Ovary (tissue), 9 donors: ENCODE results near the gene MAP6. TPM values are rescaled to one million over a fixed set of nuclear protein-coding genes. Genes with fewer than 3 reads are reported as not detected.

Experiments
- DNase-seq, 5 donors: peaks; one replicate each; pipeline ENCODE4 v3.0.0-alpha.2; 2019 to 2020
- H3K27ac ChIP-seq, 2 donors: fragments of 200-600 bp; one replicate each; pipeline versions ENCODE4 v1.5.1 to v1.8.0; 2019 to 2022
- H3K27me3 ChIP-seq: fragments of 200-600 bp; one replicate; pipeline ENCODE4 v1.8.0; 2022
- H3K36me3 ChIP-seq: fragments of 200-600 bp; sonication (generic); one replicate; pipeline ENCODE4 v1.5.1; 2019
- H3K4me1 ChIP-seq: one replicate; pipeline ENCODE4 v1.8.1; 2013; ENCODE audit warnings: mild to moderate bottlenecking, moderate library complexity; ENCODE audit not compliant: insufficient read depth
- H3K4me3 ChIP-seq: fragments of 200-600 bp; sonication (generic); one replicate; pipeline ENCODE4 v1.5.1; 2017
- H3K9me3 ChIP-seq, 2 donors: fragments of 200-600 bp in 1 of 2; sonication (generic) in 1 of 2; one replicate each; pipeline versions ENCODE4 v1.5.1 to v1.8.1; 2013 to 2019; ENCODE audit warnings: mild to moderate bottlenecking in 1 of 2, moderate library complexity in 1 of 2
- EP300 ChIP-seq: sonication (generic); formaldehyde crosslinking; IDR thresholded peaks from one replicate; pipeline ENCODE4 v1.6.1; 2017; ENCODE audit warnings: antibody characterized with exemption
- POLR2A ChIP-seq: fragments of 450-650 bp; IDR thresholded peaks from one replicate; pipeline ENCODE4 v1.6.1; 2017; ENCODE audit warnings: antibody characterized with exemption, mild to moderate bottlenecking, moderate library complexity
- WGBS, 3 donors: extraction: QIAGEN DNeasy Blood & Tissue Kit in 1 of 3; methylation state at CpG; one replicate each; pipeline versions ENCODE4 v1.1.5 to v1.1.7; 2013 to 2017; 5-methylcytosine and 5-hydroxymethylcytosine counted together
- intact Hi-C, 4 donors: fragments of 100-400 bp; cut with DNase I; formaldehyde crosslinking; loops; one replicate each; pipeline versions ENCODE4 v1.11.0 to v1.15.1; 2022 to 2023
- polyA plus RNA-seq, 2 donors: library from polyadenylated mRNA; stranded (reverse); fragments of 200-250 nt in 1 of 2; fragments of 350-450 nt in 1 of 2; fragmentation: Illumina TruSeq in 1 of 2; extraction: RNeasy Lipid Tissue Mini Kit (QIAGEN cat#74804) in 1 of 2; gene quantifications; one replicate each; pipeline ENCODE4 v1.2.3, GENCODE V29; 2013 to 2014
- total RNA-seq, 7 donors: library from RNA; depleted of rRNA in 2 of 7; stranded (reverse); fragments of >200 nt in 2 of 7; fragmentation: NEBNext Ultra II Directional in 3 of 7; extraction: Animal tissue kit (Norgen Biotek cat#: 25700) in 3 of 7; gene quantifications; one replicate each; pipeline versions ENCODE4 v1.1.0 to v1.2.4, GENCODE V29; 2016 to 2023
- TF ChIP-seq, protein P1 (sequence below), 3 donors: fragments of 450-650 bp in 2 of 3; fragments of 200-600 bp in 1 of 3; IDR thresholded peaks; one replicate each; pipeline versions ENCODE4 v1.5.1 to v1.8.0; 2016 to 2022; ENCODE audit warnings: antibody characterized with exemption in 3 of 3, mild to moderate bottlenecking in 1 of 3
- donor health status: DM: no; HTN: no; CAD: no; lungs with moderate emphysema.
- donor health status: DM: no; HTN: no; CAD: no.
- donor health status: Bipolar disorder and iron deficiency.
- donor health status: DM: yes; HTN: yes; CAD: no.
- donor health status: DM: no; HTN: no; CAD: no.
- donor health status: DM: yes; HTN: yes; CAD: no.

The MAP6 gene
- total and polyA plus RNA-seq, 9 donors, result 2.1 to 18.7 (median 8.8) TPM

DNA sequence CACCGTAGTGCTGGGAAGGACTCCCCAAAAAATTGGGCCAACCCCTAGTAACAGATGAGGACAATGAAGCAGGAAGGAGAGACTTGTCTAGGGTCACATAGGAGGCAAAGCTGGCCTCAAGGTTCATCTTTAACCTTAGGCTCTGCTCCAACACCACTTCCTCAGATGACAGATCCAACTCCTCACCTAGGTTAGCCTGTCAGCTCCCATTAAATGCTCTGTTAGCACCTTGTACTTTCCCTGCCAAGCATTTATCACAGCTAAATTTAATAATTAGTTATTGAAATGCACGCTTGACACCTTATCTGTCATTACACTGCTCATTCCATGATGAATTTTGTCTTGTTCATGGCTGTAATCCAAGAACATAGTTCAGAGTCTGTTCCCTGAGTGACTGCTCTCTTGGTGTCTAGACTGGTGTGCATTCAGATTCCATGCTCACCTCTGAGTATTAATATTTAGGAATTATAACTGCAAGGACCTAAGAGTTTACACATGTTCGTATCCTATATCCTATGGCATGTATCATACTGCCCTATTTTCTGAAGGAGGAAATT, 18.6 kb downstream of the MAP6 start:
- Histone ChIP-seq H3K4me3 (no peak overlapping the region), H3K4me1 (no peaks in the 10 kb centered on the region), H3K36me3 (no peaks in the 10 kb centered on the region), H3K9me3 (no peaks in the 10 kb centered on the region), H3K27ac (no peak overlapping the region), H3K27me3 (no peaks in the 10 kb centered on the region)
- WGBS, 3 donors, result 95 to 98% (median 96%) methylated on average over 3 of the region's 3 CpGs
- no peak for DNase-seq
- intact Hi-C loops, result no loop called here
- TF ChIP-seq EP300, result no peak
- no peak for TF ChIP-seq POLR2A
- TF ChIP-seq, protein P1, sequence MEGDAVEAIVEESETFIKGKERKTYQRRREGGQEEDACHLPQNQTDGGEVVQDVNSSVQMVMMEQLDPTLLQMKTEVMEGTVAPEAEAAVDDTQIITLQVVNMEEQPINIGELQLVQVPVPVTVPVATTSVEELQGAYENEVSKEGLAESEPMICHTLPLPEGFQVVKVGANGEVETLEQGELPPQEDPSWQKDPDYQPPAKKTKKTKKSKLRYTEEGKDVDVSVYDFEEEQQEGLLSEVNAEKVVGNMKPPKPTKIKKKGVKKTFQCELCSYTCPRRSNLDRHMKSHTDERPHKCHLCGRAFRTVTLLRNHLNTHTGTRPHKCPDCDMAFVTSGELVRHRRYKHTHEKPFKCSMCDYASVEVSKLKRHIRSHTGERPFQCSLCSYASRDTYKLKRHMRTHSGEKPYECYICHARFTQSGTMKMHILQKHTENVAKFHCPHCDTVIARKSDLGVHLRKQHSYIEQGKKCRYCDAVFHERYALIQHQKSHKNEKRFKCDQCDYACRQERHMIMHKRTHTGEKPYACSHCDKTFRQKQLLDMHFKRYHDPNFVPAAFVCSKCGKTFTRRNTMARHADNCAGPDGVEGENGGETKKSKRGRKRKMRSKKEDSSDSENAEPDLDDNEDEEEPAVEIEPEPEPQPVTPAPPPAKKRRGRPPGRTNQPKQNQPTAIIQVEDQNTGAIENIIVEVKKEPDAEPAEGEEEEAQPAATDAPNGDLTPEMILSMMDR (IDR thresholded peaks at IDR 0.05), result no peak

DNA sequence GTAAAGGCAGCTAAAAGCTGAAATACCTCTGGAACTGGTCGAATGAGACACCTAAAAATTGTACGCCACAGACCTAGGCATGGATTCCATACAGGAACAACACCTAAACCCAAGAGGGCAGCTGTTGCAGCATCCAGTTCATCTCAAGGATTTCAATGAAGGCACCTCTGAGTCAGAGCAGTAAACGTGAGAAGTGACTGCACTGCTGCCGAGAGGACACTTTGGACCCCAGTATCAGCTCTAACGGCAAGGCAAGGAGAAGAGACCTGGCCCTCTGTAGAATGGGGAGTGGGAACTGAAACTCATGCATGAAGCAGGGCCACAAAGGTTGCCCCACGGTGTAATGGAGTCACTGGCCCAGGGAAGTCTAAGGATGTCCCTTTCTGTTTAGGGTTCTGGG, 23.9 kb downstream of the MAP6 start:
- TF ChIP-seq EP300, result no peak
- TF ChIP-seq POLR2A, result no peak
- TF ChIP-seq, protein P1 (IDR thresholded peaks at IDR 0.05), result no peak
- peaks cover under 1% of the 10 kb centered on the region for H3K4me1 ChIP-seq
- 82 to 85% (median 85%) methylated on average over 6 of the region's 6 CpGs for WGBS, 3 donors
- no peak overlapping the region for H3K4me3 ChIP-seq
- no peaks in the 10 kb centered on the region for H3K9me3 ChIP-seq
- DNase-seq, result no peak
- H3K27me3 ChIP-seq, result no peaks in the 10 kb centered on the region
- intact Hi-C loops, result no loop called here
- no peak overlapping the region for H3K27ac ChIP-seq
- H3K36me3 ChIP-seq, result no peaks in the 10 kb centered on the region

DNA sequence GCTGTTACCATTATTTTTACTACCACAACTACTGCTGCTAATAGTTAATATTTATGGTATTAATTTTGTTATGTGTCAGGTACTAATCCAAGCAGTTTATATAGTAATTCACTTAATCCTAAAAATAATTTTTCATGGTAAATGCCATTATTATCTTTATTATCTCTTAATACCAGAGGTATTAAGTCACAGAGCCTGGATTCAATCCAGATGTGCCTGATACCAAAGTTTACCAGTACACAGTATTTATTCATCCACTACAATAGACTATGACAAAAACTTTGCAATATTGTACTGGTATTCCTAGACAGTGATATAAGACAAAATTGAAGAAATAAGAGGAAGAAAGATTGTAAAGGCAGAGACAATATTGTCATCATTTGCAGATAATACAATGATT, 24.5 kb downstream of the MAP6 start:
- no peak for TF ChIP-seq EP300
- TF ChIP-seq, protein P1 (IDR thresholded peaks at IDR 0.05), result no peak
- no peak for TF ChIP-seq POLR2A
- intact Hi-C loops, result no loop called here
- no peaks in the 10 kb centered on the region for H3K27me3 ChIP-seq
- H3K4me1 ChIP-seq, result peaks cover 2% of the 10 kb centered on the region
- no peak for DNase-seq
- H3K27ac ChIP-seq, result no peak overlapping the region
- H3K36me3 ChIP-seq, result no peaks in the 10 kb centered on the region
- no peaks in the 10 kb centered on the region for H3K9me3 ChIP-seq
- no peak overlapping the region for H3K4me3 ChIP-seq

DNA sequence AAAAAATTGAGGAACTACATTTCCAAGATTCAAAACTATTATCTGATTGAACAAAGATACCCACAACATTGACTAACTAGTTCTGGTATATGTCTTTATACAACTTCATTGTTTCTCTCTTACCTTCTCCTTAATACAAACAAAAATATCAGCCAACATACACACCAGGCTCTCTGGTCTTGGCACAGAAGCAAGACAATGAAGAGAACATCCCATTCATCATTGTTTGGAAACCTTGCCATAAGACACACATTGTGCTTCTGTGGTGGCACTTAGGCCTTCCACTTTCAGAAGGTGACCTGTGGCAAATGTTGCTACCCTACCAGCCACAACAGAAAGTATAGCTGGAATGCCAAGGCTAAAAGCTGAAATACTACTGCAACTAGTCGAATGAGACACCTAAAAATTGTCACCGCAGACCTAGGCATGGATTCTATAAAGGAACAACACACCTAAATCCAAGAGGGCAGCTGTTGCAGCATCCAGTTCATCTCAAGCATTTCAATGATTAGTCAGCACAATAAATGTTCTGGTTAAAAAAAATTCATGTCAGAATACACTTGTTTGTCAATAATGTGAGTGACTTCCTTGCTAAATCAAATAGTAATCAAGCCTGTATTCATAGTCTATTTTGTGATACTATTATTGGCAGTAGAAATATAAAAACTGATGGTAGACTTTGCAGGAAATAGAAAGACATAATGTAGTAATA, 26.3 kb downstream of the MAP6 start:
- Histone ChIP-seq H3K36me3 (no peaks in the 10 kb centered on the region), H3K27ac (no peak overlapping the region), H3K4me3 (no peak overlapping the region), H3K27me3 (no peaks in the 10 kb centered on the region), H3K4me1 (peaks cover 2% of the 10 kb centered on the region), H3K9me3 (no peaks in the 10 kb centered on the region)
- WGBS, 3 donors, result 93 to 100% (median 96%) methylated on average over 2 of the region's 2 CpGs
- intact Hi-C loops, result no loop called here
- TF ChIP-seq, protein P1 (IDR thresholded peaks at IDR 0.05), result no peak
- TF ChIP-seq EP300 (no peak), POLR2A (no peak)
- no peak for DNase-seq
